Measurements from ENCODE around the gene GNG2.

GNG2 gene

GRCh38 chr14:52000019-52000582 lies 139.7 kb downstream of the GNG2 start:
- no peak for TF ChIP-seq CTCF (IDR thresholded peaks at IDR 0.05; ENCODE audit: low read depth, low read length, missing control alignments)
- no peak for DNase-seq (ENCODE audit: extremely low read depth, low read depth)
- H3K4me3 ChIP-seq (replicated peaks; ENCODE audit: low read depth, low read length): no peak overlapping the region

- TF ChIP-seq CTCF (IDR thresholded peaks at IDR 0.05; ENCODE audit: low read depth, low read length, missing control alignments): no peak
- DNase-seq (ENCODE audit: extremely low read depth, low read depth): no peak
- no peak overlapping the region for H3K4me3 ChIP-seq (replicated peaks; ENCODE audit: low read depth, low read length)
These were observed 140.3 kb downstream of the GNG2 start for GRCh38 chr14:52000696-52001095.

GRCh38 chr14:52002542-52002941 lies 142.1 kb downstream of the GNG2 start:
- no peak for DNase-seq (ENCODE audit: extremely low read depth, low read depth)
- no peak overlapping the region for H3K4me3 ChIP-seq (replicated peaks; ENCODE audit: low read depth, low read length)
- TF ChIP-seq CTCF (IDR thresholded peaks at IDR 0.05; ENCODE audit: low read depth, low read length, missing control alignments): no peak

- no peak for TF ChIP-seq CTCF (IDR thresholded peaks at IDR 0.05; ENCODE audit: low read depth, low read length, missing control alignments)
- DNase-seq (ENCODE audit: extremely low read depth, low read depth): no peak
- H3K4me3 ChIP-seq (replicated peaks; ENCODE audit: low read depth, low read length): no peak overlapping the region
These were observed 142.9 kb downstream of the GNG2 start for GRCh38 chr14:52003324-52003723.

GRCh38 chr14:52005625-52006024 lies 145.2 kb downstream of the GNG2 start:
- no peak for TF ChIP-seq CTCF (IDR thresholded peaks at IDR 0.05; ENCODE audit: low read depth, low read length, missing control alignments)

GRCh38 chr14:52006361-52006760 lies 145.9 kb downstream of the GNG2 start:
- TF ChIP-seq CTCF (IDR thresholded peaks at IDR 0.05; ENCODE audit: low read depth, low read length, missing control alignments): no peak
- no peak for DNase-seq (ENCODE audit: extremely low read depth, low read depth)
- H3K4me3 ChIP-seq (replicated peaks; ENCODE audit: low read depth, low read length): no peak overlapping the region

More at GRCh38 chr14:52005625-52006024, 145.2 kb downstream of the GNG2 start:
- DNase-seq (ENCODE audit: extremely low read depth, low read depth): no peak
- H3K4me3 ChIP-seq (replicated peaks; ENCODE audit: low read depth, low read length): no peak overlapping the region

GRCh38 chr14:52007211-52007610 lies 146.8 kb downstream of the GNG2 start:
- TF ChIP-seq CTCF (IDR thresholded peaks at IDR 0.05; ENCODE audit: low read depth, low read length, missing control alignments): no peak
- no peak for DNase-seq (ENCODE audit: extremely low read depth, low read depth)
- H3K4me3 ChIP-seq (replicated peaks; ENCODE audit: low read depth, low read length): no peak overlapping the region
